ENCODE data around the gene ISM1.
A peak's percentile ranks its signal among the peaks of the same experiment; 100 is the strongest.

Gene ISM1

DNA sequence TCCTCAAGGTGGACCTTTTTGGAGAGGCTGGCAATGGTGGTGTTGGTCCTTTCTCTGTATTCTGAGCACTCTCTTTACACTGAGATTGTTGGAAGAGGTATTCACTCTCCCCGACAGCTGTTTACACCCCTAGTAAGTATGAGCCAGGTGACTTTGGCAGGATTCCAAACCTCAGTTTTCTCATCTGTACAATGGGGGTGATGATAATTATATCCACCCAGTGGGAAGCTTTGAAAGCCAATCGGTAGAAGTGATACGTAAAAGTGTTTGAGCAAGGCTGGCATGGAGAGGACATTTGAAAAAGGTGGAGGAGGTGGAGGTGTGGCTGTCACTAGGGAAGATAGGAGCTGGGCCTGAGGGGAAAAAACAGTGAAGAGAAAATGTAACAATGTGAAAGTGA, 35.5 kb downstream of the ISM1 start:
- DNase-seq (ENCODE audit: low read depth in 2 of 2), result no peak

GRCh38 chr20:13259921-13260320, 38.8 kb downstream of the ISM1 start:
- no peak for DNase-seq (ENCODE audit: low read depth in 2 of 2)

- DNase-seq (ENCODE audit: low read depth in 2 of 2), result no peak
These were observed 39.7 kb downstream of the ISM1 start for GRCh38 chr20:13260650-13261279.

DNA sequence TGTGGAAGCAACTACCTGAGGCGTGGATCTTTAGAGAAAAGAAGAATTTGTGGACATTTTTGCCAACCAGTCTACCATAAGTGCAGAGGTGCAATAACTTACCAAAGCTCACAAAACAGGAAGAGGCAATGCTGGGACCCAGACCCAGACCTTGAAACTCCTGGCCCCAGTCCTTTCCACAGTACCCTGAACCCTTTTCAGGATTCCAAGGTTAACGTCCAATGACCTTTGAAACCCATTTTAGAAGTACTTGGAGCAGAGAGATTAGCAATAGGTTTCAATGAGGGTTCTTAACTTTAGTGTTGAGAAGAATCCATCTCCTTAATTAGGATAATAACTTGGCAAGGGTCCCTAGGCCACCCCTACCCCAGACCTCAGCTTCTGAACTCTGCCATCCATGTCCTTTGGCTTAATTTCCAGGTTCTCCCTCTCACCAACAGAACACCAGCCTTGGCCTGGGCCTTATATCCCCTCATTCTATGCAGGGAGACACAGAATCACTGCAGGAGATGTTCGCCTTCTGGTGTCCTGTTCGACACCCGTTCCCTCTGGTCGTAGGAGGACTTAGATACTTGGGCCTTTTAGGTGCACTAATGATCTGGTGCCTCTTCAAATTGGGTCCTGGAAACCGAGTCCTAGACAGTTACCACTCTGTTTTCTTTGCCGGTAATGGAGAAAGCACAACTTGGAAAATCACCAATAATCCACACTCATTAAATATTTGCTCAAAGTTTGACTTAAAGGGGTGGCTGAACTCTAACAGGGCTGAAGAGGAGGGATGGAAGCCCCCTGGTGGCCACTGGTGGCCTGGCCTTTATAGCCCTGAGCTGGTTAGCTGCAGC, 40.6 kb downstream of the ISM1 start:
- DNase-seq (ENCODE audit: low read depth in 2 of 2), result peak; percentile 56 to 66

DNA sequence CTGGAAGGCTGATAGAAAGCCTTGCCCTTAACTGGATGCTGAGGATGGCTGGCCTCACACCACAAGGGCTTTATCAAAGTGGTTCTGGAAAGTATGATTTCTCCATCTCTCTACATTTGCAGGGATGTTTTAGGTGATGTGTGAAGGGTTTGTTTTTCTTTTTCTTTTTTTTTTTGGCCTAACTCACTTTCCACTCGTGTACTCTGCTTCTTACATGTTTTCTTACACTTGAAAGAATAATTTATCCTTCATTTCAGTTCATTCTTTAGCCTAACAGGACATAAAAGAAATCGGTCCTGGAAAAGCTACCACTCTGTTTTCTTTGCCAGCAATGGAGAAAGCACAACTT, 41.2 kb downstream of the ISM1 start:
- DNase-seq (ENCODE audit: low read depth in 2 of 2), result no peak

DNA sequence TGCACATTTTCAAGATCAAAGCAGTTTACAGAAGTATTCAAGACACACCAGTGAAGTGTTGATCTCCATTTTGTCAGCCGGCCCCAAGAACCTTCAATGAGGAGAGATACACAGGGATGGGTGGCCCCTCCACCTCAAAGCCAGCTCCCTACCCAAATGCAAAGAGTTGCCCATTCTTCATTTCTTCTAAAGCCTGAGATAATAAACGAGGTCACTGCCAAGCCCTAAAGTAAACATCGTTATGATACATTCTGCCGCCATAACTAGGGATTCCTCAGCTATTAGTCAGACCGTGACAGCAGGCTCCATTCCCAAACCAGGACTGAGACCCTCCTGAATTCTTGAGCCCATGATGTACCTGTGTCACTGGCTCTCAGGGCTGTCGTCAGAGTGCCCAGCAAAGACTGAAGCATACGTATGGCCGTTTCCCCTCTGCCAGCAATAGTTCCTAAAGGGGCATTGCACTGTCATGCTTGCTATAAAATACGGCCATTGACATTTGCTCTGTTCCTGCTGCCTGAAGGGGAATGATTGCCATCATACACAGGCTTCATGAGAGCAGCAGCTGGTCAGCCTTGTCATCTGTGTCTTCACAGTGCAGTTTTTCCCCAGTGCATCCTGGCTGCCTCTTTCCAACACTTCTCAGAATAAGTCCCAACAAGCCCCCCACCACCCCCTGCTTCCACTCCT, 41.7 kb downstream of the ISM1 start:
- no peak for DNase-seq (ENCODE audit: low read depth in 2 of 2)

DNA sequence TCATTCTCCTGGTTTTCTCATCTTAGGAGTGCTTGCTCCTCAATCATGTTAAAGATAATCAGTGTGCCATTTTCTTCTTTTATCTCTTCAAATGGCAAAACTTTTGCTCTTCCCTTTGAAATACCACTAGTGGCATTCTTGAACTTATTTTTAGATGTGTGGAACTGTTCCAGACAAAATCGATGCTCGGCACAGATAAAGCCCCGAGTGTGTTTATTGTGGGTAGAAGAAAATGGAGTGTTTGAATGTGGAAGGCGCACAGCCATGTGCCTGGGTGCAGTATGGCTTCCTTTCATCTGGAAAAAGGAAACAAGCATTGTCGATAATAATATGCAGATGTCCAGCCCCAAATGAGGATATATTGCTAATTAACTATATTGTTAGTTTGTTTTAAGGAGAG, 42.4 kb downstream of the ISM1 start:
- no peak for DNase-seq (ENCODE audit: low read depth in 2 of 2)

GRCh38 chr20:13264907-13265306, 43.8 kb downstream of the ISM1 start:
- DNase-seq (ENCODE audit: low read depth in 2 of 2), result no peak

DNA sequence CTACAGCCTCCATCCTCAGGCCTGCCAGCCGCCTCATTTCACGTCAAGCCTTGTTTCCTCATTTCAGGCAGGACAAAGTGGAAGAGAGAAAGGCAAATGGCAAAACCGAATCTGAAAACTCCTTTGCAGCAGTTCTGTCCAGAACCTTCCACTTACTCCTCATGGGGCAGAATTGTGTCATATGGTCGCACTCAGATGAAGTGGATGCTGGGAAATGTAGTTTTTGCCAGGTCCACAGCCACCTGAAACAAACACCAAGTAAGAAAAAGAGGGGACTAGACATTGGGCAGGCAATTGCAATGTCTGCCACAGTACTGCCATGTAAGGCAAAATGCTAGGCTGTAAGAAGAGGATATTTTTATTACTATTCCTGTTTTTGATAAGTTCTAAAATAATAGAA, 44.9 kb downstream of the ISM1 start:
- no peak for DNase-seq (ENCODE audit: low read depth in 2 of 2)

- DNase-seq (ENCODE audit: low read depth in 2 of 2), result no peak
These were observed 46.2 kb downstream of the ISM1 start for GRCh38 chr20:13267231-13267630.

GRCh38 chr20:13268953-13269352, 47.9 kb downstream of the ISM1 start:
- no peak for DNase-seq (ENCODE audit: low read depth in 2 of 2)

- no peak for DNase-seq (ENCODE audit: low read depth in 2 of 2)
These were observed 49.1 kb downstream of the ISM1 start for GRCh38 chr20:13270211-13270610.

GRCh38 chr20:13271098-13271497, 50.0 kb downstream of the ISM1 start:
- DNase-seq (ENCODE audit: low read depth in 2 of 2), result no peak

DNA sequence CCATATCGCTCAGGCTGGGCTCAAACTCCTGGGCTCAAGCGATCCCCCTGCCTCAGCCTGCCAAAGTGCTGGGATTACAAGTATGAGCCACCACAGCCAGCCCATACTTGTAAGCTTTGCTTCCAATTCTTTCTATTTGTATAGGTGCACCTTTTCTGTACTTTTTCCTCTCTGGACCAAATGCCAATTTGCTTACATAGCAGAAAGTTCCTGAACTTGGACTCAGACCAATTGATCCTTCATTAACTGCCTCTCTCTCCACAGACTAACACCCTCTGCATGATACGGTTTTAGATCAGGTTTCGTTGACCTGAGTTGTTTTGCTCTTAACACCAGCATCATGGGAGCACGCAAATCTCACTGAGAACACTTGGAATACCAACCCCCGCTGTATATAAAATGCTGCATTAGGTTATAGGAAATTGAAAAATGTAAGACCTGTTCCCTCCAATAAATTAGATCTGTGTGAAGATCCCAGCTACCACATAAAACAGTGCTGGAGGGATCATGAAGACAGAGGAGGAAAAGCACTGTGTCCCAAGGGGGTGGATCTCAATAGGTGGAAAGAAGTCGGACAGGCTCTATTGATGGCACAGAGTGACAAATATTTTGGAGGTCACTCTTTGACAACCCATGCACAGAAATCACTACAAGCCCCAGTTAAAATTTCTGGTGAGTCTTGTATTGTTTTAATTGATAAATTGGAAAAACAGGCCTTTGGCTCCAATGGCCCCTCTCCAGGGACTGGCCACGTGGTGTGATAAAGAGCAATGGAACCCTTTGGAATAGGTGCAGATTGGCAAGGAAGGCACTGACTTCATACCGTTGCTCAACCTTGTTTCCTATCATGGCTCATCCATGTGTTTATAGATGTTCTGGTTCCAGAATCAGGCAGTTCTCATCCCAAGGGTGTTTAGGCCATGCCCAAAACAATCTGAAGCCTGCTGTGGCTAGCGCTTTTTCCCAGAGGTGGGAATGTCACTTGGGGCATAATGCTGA, 51.2 kb downstream of the ISM1 start:
- no peak for DNase-seq (ENCODE audit: low read depth in 2 of 2)

DNA sequence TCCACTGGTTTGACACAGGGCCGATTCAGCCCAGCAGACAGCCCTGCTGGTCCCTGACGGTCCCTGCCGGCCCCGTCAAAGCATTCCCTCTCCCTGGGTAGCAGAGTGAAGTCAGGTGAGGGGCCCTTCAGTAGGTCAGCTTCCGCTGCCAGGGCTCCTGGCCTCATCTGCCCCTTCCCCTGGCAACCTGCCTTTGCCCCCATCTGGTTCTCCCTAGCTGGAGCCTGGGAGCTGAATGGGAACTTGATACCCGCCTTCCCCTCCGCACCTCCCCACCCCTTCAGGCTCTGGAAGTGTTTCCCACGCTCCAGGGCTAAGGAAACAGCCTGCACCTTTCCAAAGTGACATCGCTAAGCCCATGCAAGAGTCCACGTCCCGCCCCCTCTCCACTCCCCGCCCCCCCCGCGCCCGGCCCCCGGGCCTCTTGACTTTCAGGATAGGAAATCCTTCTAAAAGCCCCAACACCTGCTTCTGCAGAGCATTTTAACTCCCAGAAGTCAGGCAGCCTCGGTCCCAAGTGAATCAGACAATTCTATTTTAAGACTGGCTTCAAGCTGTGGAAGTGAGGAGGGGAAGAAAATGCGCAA, 53.3 kb downstream of the ISM1 start:
- no peak for DNase-seq (ENCODE audit: low read depth in 2 of 2)

- no peak for DNase-seq (ENCODE audit: low read depth in 2 of 2)
These were observed 56.0 kb downstream of the ISM1 start for GRCh38 chr20:13276945-13277541.

DNA sequence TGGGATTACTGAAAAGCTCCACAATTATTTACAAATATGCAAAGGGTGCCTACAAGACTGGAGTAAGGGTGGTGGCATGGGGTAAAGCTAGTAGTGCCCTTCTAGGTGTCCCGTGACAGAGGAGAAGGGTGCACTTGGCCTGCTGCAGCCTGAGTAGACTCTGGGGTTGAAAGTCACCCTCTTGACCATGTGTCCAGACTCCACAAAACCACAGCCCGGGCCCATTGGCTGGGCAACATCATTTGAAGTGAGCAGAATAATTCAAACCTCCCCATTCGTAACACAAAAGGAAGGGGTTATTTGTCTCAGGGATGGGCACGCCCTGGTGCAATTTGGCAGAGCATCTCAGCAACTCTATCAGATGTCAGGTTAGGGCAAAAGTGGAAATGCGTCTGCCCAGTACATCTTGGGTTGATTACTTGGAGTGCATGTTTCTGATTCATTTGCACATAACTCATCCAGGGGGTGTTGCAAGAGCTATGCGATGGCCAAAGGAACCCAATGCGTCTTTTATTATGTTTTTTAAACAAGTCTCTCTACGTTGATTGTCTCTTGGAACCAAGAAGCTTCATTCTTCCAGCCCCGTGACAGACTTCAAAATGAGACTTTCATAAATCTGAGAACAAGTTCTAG, 56.7 kb downstream of the ISM1 start:
- DNase-seq (ENCODE audit: low read depth in 2 of 2), result no peak

DNA sequence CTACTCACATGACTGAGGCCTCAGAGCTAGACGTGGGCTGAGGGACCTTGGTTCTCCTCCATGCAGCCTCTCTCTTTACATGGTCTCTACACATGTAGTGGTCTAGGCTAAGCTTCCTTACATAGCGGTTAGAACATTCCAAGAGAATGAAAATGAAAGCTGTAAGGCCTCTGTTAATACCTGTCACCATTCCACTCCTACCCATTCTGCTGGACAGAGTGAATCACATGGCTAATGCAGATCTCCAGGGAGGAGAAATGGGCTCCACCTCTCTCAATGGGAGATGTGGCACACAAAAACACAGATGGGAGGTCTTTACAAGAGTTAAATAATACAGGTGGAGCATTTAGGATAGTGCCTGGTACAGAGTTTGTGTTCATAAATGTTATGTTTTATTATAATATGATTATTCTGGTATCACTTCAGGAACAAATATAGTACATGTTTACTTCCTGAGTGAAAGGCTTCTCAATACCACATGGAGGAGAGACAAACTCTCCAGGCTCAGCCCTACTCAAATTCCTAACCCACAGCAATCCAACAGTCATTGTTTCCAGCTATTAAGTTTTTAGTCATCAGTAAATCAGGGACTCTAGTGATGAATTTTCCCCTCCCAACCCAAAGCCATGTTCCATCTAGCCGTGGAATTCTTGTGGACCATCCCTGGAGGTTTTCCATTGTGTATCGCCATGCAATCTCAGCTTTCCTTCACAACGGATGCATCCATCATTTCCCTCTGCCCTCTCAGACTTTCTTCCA, 57.9 kb downstream of the ISM1 start:
- DNase-seq (ENCODE audit: low read depth in 2 of 2), result no peak

- no peak for DNase-seq (ENCODE audit: low read depth in 2 of 2)
These were observed 59.7 kb downstream of the ISM1 start for GRCh38 chr20:13280609-13281324.
